Cerebellar cortex (tissue), 1 donor: ENCODE measurements around the gene WDR20.

Experiments used
- DNase-seq: peaks from one replicate; pipeline ENCODE4 v3.0.0-alpha.2; 2015; ENCODE audit warnings: low spot score

The WDR20 gene

GRCh38 chr14:102218688-102219087, 79.0 kb downstream of the WDR20 start:
- DNase-seq, result peak; percentile 47

- no peak for DNase-seq
These were observed 79.6 kb downstream of the WDR20 start for GRCh38 chr14:102219316-102219715.

- no peak for DNase-seq
These were observed 80.3 kb downstream of the WDR20 start for GRCh38 chr14:102220031-102220430.

GRCh38 chr14:102221026-102221425, 81.3 kb downstream of the WDR20 start:
- DNase-seq, result no peak

- no peak for DNase-seq
These were observed 82.4 kb downstream of the WDR20 start for GRCh38 chr14:102222009-102222575.

GRCh38 chr14:102222751-102223150, 83.1 kb downstream of the WDR20 start:
- no peak for DNase-seq

- DNase-seq, result no peak
These were observed 84.0 kb downstream of the WDR20 start for GRCh38 chr14:102223682-102224081.

GRCh38 chr14:102225386-102225785, 85.7 kb downstream of the WDR20 start:
- no peak for DNase-seq

- peak; percentile 80 for DNase-seq
These were observed 86.2 kb downstream of the WDR20 start for GRCh38 chr14:102225936-102226335.

GRCh38 chr14:102226356-102227125, 86.8 kb downstream of the WDR20 start:
- no peak for DNase-seq

- no peak for DNase-seq
These were observed 87.7 kb downstream of the WDR20 start for GRCh38 chr14:102227184-102227964.

GRCh38 chr14:102229071-102229738, 89.5 kb downstream of the WDR20 start:
- DNase-seq, result no peak

- DNase-seq, result no peak
These were observed 90.0 kb downstream of the WDR20 start for GRCh38 chr14:102229739-102230092.

GRCh38 chr14:102230481-102231210, 90.9 kb downstream of the WDR20 start:
- no peak for DNase-seq

- peak; percentile 40 for DNase-seq
These were observed 92.0 kb downstream of the WDR20 start for GRCh38 chr14:102231476-102232347.

- no peak for DNase-seq
These were observed 92.6 kb downstream of the WDR20 start for GRCh38 chr14:102232348-102232625.

GRCh38 chr14:102233081-102233480, 93.4 kb downstream of the WDR20 start:
- no peak for DNase-seq

- DNase-seq, result no peak
These were observed 94.9 kb downstream of the WDR20 start for GRCh38 chr14:102234331-102235264.

- peak; percentile 74 for DNase-seq
These were observed 95.7 kb downstream of the WDR20 start for GRCh38 chr14:102235275-102235897.
